GM23338 (cell line): ENCODE data around the gene MRPL1.

Experiments
- CTCF ChIP-seq, 2 experiments: fragments of 200-600 bp in 1 of 2; sonication (generic) in 1 of 2; conservative IDR thresholded peaks; 2 replicates each; pipeline versions ENCODE4 v1.5.1 to v1.6.1; 2016 to 2017; ENCODE audit warnings: antibody characterized with exemption in 2 of 2, low read depth in 2 of 2, mild to moderate bottlenecking in 2 of 2, moderate library complexity in 1 of 2
- ETS1 ChIP-seq: IDR thresholded peaks from 2 replicates; pipeline ENCODE4 v1.6.1; 2016; ENCODE audit warnings: antibody characterized with exemption
- POLR2AphosphoS5 ChIP-seq: IDR thresholded peaks from 2 replicates; pipeline ENCODE4 v1.6.1; 2016; ENCODE audit warnings: antibody characterized with exemption, low read depth

- no peak for TF ChIP-seq CTCF (conservative IDR thresholded peaks at IDR 0.05; ENCODE audit: low read depth in 2 of 2)
- TF ChIP-seq ETS1 = no peak
- no peak for TF ChIP-seq POLR2AphosphoS5
Observed at GRCh38 chr4:77911842-77912450, 49.3 kb downstream of the MRPL1 start.
